Trophoblast cell (in vitro differentiated cells and primary cell): ENCODE results near the gene BICRAL.
A peak's percentile ranks its signal among the peaks of the same experiment; 100 is the strongest.
"Not testable (repeated sequence)": the region's sequence is repeated elsewhere in the genome, so short reads cannot be mapped to it uniquely, and the experiment has no call there.

ENCODE experiments used
- DNase-seq, 2 donors: peaks; one replicate each; pipeline ENCODE4 v3.0.0-alpha.2; 2016
- H2AFZ ChIP-seq: 2 replicates; pipeline ENCODE4 v1.6.1; 2013; ENCODE audit warnings: low read length, moderate library complexity, mild to moderate bottlenecking; ENCODE audit not compliant: insufficient read depth, poor library complexity
- H2AK5ac ChIP-seq: 2 replicates; pipeline ENCODE4 v1.6.1; 2013; ENCODE audit warnings: mild to moderate bottlenecking, low read length
- H2BK120ac ChIP-seq: 2 replicates; pipeline ENCODE4 v1.6.1; 2013; ENCODE audit warnings: low read length, mild to moderate bottlenecking, moderate library complexity; ENCODE audit not compliant: insufficient read depth, poor library complexity
- H2BK12ac ChIP-seq: 2 replicates; pipeline ENCODE4 v1.6.1; 2013; ENCODE audit warnings: mild to moderate bottlenecking, low read length, moderate library complexity
- H2BK5ac ChIP-seq: 2 replicates; pipeline ENCODE4 v1.6.1; 2013; ENCODE audit warnings: low read length, low read depth, moderate library complexity, mild to moderate bottlenecking; ENCODE audit not compliant: poor library complexity
- H3K14ac ChIP-seq: 2 replicates; pipeline ENCODE4 v1.6.1; 2013; ENCODE audit warnings: mild to moderate bottlenecking, low read length
- H3K18ac ChIP-seq: 2 replicates; pipeline ENCODE4 v1.6.1; 2013; ENCODE audit warnings: mild to moderate bottlenecking, low read length
- H3K23ac ChIP-seq: 2 replicates; pipeline ENCODE4 v1.6.1; 2013; ENCODE audit warnings: low read length
- H3K27ac ChIP-seq: 2 replicates; pipeline ENCODE4 v1.5.1; 2013; ENCODE audit warnings: low read depth, mild to moderate bottlenecking, inconsistent platforms, low read length, moderate library complexity
- H3K27me3 ChIP-seq: 2 replicates; pipeline ENCODE4 v1.6.1; 2013; ENCODE audit warnings: inconsistent platforms, mild to moderate bottlenecking, low read length, moderate library complexity; ENCODE audit not compliant: insufficient read depth
- H3K36me3 ChIP-seq, 2 experiments: 1 replicate in 1 of 2; 2 replicates in 1 of 2; pipeline ENCODE4 v1.6.1; 2013; ENCODE audit warnings: low read length in 2 of 2, mild to moderate bottlenecking in 2 of 2, moderate library complexity in 1 of 2; ENCODE audit not compliant: insufficient read depth in 2 of 2, control insufficient read depth in 1 of 2
- H3K4ac ChIP-seq: 2 replicates; pipeline ENCODE4 v1.6.1; 2013; ENCODE audit warnings: low read depth, mild to moderate bottlenecking, low read length, moderate library complexity
- H3K4me1 ChIP-seq, 2 experiments: 1 replicate in 1 of 2; 2 replicates in 1 of 2; pipeline ENCODE4 v1.6.1; 2013; ENCODE audit warnings: low read length in 2 of 2, mild to moderate bottlenecking in 2 of 2, moderate library complexity in 1 of 2; ENCODE audit not compliant: insufficient read depth in 2 of 2, control insufficient read depth in 1 of 2
- H3K4me2 ChIP-seq: 2 replicates; pipeline ENCODE4 v1.6.1; 2013; ENCODE audit warnings: inconsistent platforms, mild to moderate bottlenecking, low read length, moderate library complexity
- H3K4me3 ChIP-seq: 2 replicates; pipeline ENCODE4 v1.5.1; 2013; ENCODE audit warnings: mild to moderate bottlenecking, low read depth, low read length, inconsistent platforms
- H3K79me1 ChIP-seq: one replicate; pipeline ENCODE4 v1.6.1; 2013; ENCODE audit warnings: low read length
- H3K79me2 ChIP-seq: 2 replicates; pipeline ENCODE4 v1.6.1; 2013; ENCODE audit warnings: low read length, mild to moderate bottlenecking; ENCODE audit not compliant: control insufficient read depth, insufficient read depth, poor library complexity
- H3K9ac ChIP-seq: 2 replicates; pipeline ENCODE4 v1.6.1; 2013; ENCODE audit warnings: mild to moderate bottlenecking, low read length
- H3K9me3 ChIP-seq: 2 replicates; pipeline ENCODE4 v1.6.1; 2013; ENCODE audit warnings: low read depth, mild to moderate bottlenecking, control low read depth, inconsistent platforms, low read length; ENCODE audit not compliant: insufficient read depth
- H4K12ac ChIP-seq: 2 replicates; pipeline ENCODE4 v1.6.1; 2013; ENCODE audit warnings: low read depth, mild to moderate bottlenecking, low read length, moderate library complexity
- H4K8ac ChIP-seq: 2 replicates; pipeline ENCODE4 v1.6.1; 2013; ENCODE audit warnings: low read depth, mild to moderate bottlenecking, low read length, moderate library complexity
- H4K91ac ChIP-seq: one replicate; pipeline ENCODE4 v1.6.1; 2013; ENCODE audit warnings: low read depth, mild to moderate bottlenecking, low read length, moderate library complexity
- WGBS: extraction: QIAGEN DNeasy Blood & Tissue Kit; methylation state at CpG from one replicate; pipeline ENCODE4 v1.1.7; 2013; ENCODE audit warnings: missing lambda C conversion rate; ENCODE audit not compliant: insufficient read length, insufficient coverage; ENCODE audit errors: extremely low coverage; 5-methylcytosine and 5-hydroxymethylcytosine counted together

Gene BICRAL

GRCh38 chr6:42901538-42901957 lies 119.7 kb downstream of the BICRAL start:
- Histone ChIP-seq H3K4me3 (no peak overlapping the region), H2AK5ac (no peak overlapping the region)

GRCh38 chr6:42902429-42903263 lies 120.8 kb downstream of the BICRAL start:
- not testable (repeated sequence) for H2BK5ac ChIP-seq, H3K9me3 ChIP-seq, H3K23ac ChIP-seq, H3K18ac ChIP-seq, H3K36me3 ChIP-seq, H3K79me2 ChIP-seq, H3K9ac ChIP-seq, H3K14ac ChIP-seq, H3K4me2 ChIP-seq, H2BK12ac ChIP-seq, H4K12ac ChIP-seq, H4K91ac ChIP-seq, H3K4me1 ChIP-seq, H2BK120ac ChIP-seq, H3K27me3 ChIP-seq, H2AFZ ChIP-seq, H4K8ac ChIP-seq, H2AK5ac ChIP-seq, H3K4me3 ChIP-seq, DNase-seq, H3K79me1 ChIP-seq, H3K4ac ChIP-seq, H3K27ac ChIP-seq
- WGBS: no CpG with 5 or more reads among the region's 22 CpGs

More at GRCh38 chr6:42901538-42901957, 119.7 kb downstream of the BICRAL start:
- H3K36me3 ChIP-seq: no peaks in the 10 kb centered on the region
- H3K9me3 ChIP-seq: no peaks in the 10 kb centered on the region
- DNase-seq: peak; percentile 70 to 98
- H3K9ac ChIP-seq: no peak overlapping the region
- H3K4me2 ChIP-seq: no peak overlapping the region
- no peaks in the 10 kb centered on the region for H3K4me1 ChIP-seq
- H3K23ac ChIP-seq: no peak overlapping the region
- no peaks in the 10 kb centered on the region for H3K27me3 ChIP-seq
- no CpG with 5 or more reads among the region's 11 CpGs for WGBS
- no peak overlapping the region for H4K91ac ChIP-seq
- H2BK120ac ChIP-seq: no peak overlapping the region
- no peak overlapping the region for H3K18ac ChIP-seq
- no peak overlapping the region for H2BK12ac ChIP-seq
- no peaks in the 10 kb centered on the region for H3K79me1 ChIP-seq
- no peaks in the 10 kb centered on the region for H3K79me2 ChIP-seq
- no peak overlapping the region for H3K4ac ChIP-seq
- no peak overlapping the region for H3K14ac ChIP-seq
- H2BK5ac ChIP-seq: no peak overlapping the region
- H4K12ac ChIP-seq: no peak overlapping the region
- no peak overlapping the region for H2AFZ ChIP-seq
- no peak overlapping the region for H4K8ac ChIP-seq
- H3K27ac ChIP-seq: no peak overlapping the region

- Histone ChIP-seq H3K18ac (no peak overlapping the region), H3K36me3 (no peaks in the 10 kb centered on the region), H3K79me1 (no peaks in the 10 kb centered on the region), H2AFZ (no peak overlapping the region), H2BK12ac (no peak overlapping the region), H3K9me3 (no peaks in the 10 kb centered on the region), H3K4me3 (no peak overlapping the region), H3K14ac (no peak overlapping the region), H2BK120ac (no peak overlapping the region), H2AK5ac (no peak overlapping the region), H3K4me1 (no peaks in the 10 kb centered on the region), H3K27me3 (no peaks in the 10 kb centered on the region), H4K12ac (no peak overlapping the region), H3K4me2 (no peak overlapping the region), H3K9ac (no peak overlapping the region), H3K4ac (no peak overlapping the region), H3K79me2 (no peaks in the 10 kb centered on the region), H2BK5ac (no peak overlapping the region), H3K23ac (no peak overlapping the region), H4K91ac (no peak overlapping the region), H3K27ac (no peak overlapping the region), H4K8ac (no peak overlapping the region)
- DNase-seq: no peak
- WGBS: no CpG with 5 or more reads among the region's 10 CpGs
Measured at GRCh38 chr6:42904467-42904866, 122.6 kb downstream of the BICRAL start.

- H2BK12ac ChIP-seq: no peak overlapping the region
- H3K4me2 ChIP-seq: no peak overlapping the region
- no peak overlapping the region for H3K14ac ChIP-seq
- no peak overlapping the region for H2AK5ac ChIP-seq
- no peaks in the 10 kb centered on the region for H3K9me3 ChIP-seq
- no peak overlapping the region for H4K8ac ChIP-seq
- no peak overlapping the region for H3K4ac ChIP-seq
- H3K18ac ChIP-seq: no peak overlapping the region
- peaks cover 0 to 2% of the 10 kb centered on the region in 2 experiments for H3K4me1 ChIP-seq
- H2AFZ ChIP-seq: no peak overlapping the region
- no peak overlapping the region for H4K12ac ChIP-seq
- peaks cover 2% of the 10 kb centered on the region for H3K79me2 ChIP-seq
- H2BK5ac ChIP-seq: no peak overlapping the region
- H2BK120ac ChIP-seq: no peak overlapping the region
- H3K27ac ChIP-seq: no peak overlapping the region
- no peak overlapping the region for H3K23ac ChIP-seq
- H3K4me3 ChIP-seq: peak overlapping the region; percentile 15
- H3K27me3 ChIP-seq: no peaks in the 10 kb centered on the region
- no peaks in the 10 kb centered on the region for H3K36me3 ChIP-seq
- H3K79me1 ChIP-seq: peaks cover 3% of the 10 kb centered on the region
- no peak overlapping the region for H4K91ac ChIP-seq
- DNase-seq: no peak
- H3K9ac ChIP-seq: no peak overlapping the region
- no CpG with 5 or more reads among the region's 5 CpGs for WGBS
Measured at GRCh38 chr6:42907336-42907735, 125.5 kb downstream of the BICRAL start.
